Measurements from ENCODE around the gene RTN3.

RTN3 gene

GRCh38 chr11:63716046-63716445 lies 34.7 kb downstream of the RTN3 start:
- H3K4me3 ChIP-seq (ENCODE audit: low read depth in 1 of 2, low read length in 2 of 2): no peak overlapping the region
- H3K27me3 ChIP-seq (ENCODE audit: control insufficient read depth in 1 of 2, insufficient read depth in 2 of 2, low read length in 2 of 2): no peaks in the 10 kb centered on the region
- H3K9ac ChIP-seq (ENCODE audit: low read length): no peak overlapping the region
- H3K9me3 ChIP-seq (ENCODE audit: low read length): no peaks in the 10 kb centered on the region
- no peaks in the 10 kb centered on the region for H3K36me3 ChIP-seq (ENCODE audit: insufficient read depth, low read length)
- no peak overlapping the region for H3K27ac ChIP-seq (ENCODE audit: low read depth, low read length)
- H3K4me1 ChIP-seq (ENCODE audit: insufficient read depth, low read length): no peaks in the 10 kb centered on the region

- no peak overlapping the region for H3K4me3 ChIP-seq (ENCODE audit: low read depth in 1 of 2, low read length in 2 of 2)
- no peak overlapping the region for H3K27ac ChIP-seq (ENCODE audit: low read depth, low read length)
- no peak overlapping the region for H3K9ac ChIP-seq (ENCODE audit: low read length)
- H3K36me3 ChIP-seq (ENCODE audit: insufficient read depth, low read length): no peaks in the 10 kb centered on the region
- no peaks in the 10 kb centered on the region for H3K9me3 ChIP-seq (ENCODE audit: low read length)
- H3K4me1 ChIP-seq (ENCODE audit: insufficient read depth, low read length): no peaks in the 10 kb centered on the region
- H3K27me3 ChIP-seq (ENCODE audit: control insufficient read depth in 1 of 2, insufficient read depth in 2 of 2, low read length in 2 of 2): no peaks in the 10 kb centered on the region
These were observed 37.7 kb downstream of the RTN3 start for GRCh38 chr11:63719001-63719400.

DNA sequence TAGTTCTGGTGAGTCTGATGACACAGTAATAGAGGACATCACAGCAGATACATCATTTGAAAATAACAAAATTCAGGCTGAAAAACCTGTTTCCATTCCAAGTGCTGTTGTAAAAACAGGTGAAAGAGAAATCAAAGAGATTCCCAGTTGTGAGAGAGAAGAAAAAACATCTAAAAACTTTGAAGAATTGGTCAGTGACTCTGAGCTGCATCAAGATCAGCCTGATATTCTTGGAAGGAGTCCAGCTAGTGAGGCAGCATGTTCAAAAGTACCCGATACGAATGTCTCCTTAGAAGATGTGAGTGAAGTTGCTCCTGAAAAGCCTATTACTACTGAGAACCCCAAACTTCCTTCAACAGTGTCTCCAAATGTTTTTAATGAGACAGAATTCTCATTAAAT lies 38.7 kb downstream of the RTN3 start:
- no peaks in the 10 kb centered on the region for H3K36me3 ChIP-seq (ENCODE audit: insufficient read depth, low read length)
- no peaks in the 10 kb centered on the region for H3K9me3 ChIP-seq (ENCODE audit: low read length)
- H3K4me3 ChIP-seq (ENCODE audit: low read depth in 1 of 2, low read length in 2 of 2): no peak overlapping the region
- H3K9ac ChIP-seq (ENCODE audit: low read length): no peak overlapping the region
- H3K4me1 ChIP-seq (ENCODE audit: insufficient read depth, low read length): no peaks in the 10 kb centered on the region
- H3K27ac ChIP-seq (ENCODE audit: low read depth, low read length): no peak overlapping the region
- H3K27me3 ChIP-seq (ENCODE audit: control insufficient read depth in 1 of 2, insufficient read depth in 2 of 2, low read length in 2 of 2): no peaks in the 10 kb centered on the region

GRCh38 chr11:63720611-63721010 lies 39.3 kb downstream of the RTN3 start:
- H3K27me3 ChIP-seq (ENCODE audit: control insufficient read depth in 1 of 2, insufficient read depth in 2 of 2, low read length in 2 of 2): no peaks in the 10 kb centered on the region
- no peak overlapping the region for H3K9ac ChIP-seq (ENCODE audit: low read length)
- H3K4me1 ChIP-seq (ENCODE audit: insufficient read depth, low read length): no peaks in the 10 kb centered on the region

GRCh38 chr11:63729326-63729725 lies 48.0 kb downstream of the RTN3 start:
- H3K9ac ChIP-seq (ENCODE audit: low read length): no peak overlapping the region
- no peaks in the 10 kb centered on the region for H3K36me3 ChIP-seq (ENCODE audit: insufficient read depth, low read length)
- H3K4me1 ChIP-seq (ENCODE audit: insufficient read depth, low read length): no peaks in the 10 kb centered on the region
- H3K4me3 ChIP-seq (ENCODE audit: low read depth in 1 of 2, low read length in 2 of 2): no peak overlapping the region
- no peaks in the 10 kb centered on the region for H3K9me3 ChIP-seq (ENCODE audit: low read length)
- H3K27me3 ChIP-seq (ENCODE audit: control insufficient read depth in 1 of 2, insufficient read depth in 2 of 2, low read length in 2 of 2): no peaks in the 10 kb centered on the region
- no peak overlapping the region for H3K27ac ChIP-seq (ENCODE audit: low read depth, low read length)

More at GRCh38 chr11:63720611-63721010, 39.3 kb downstream of the RTN3 start:
- no peak overlapping the region for H3K4me3 ChIP-seq (ENCODE audit: low read depth in 1 of 2, low read length in 2 of 2)
- no peaks in the 10 kb centered on the region for H3K36me3 ChIP-seq (ENCODE audit: insufficient read depth, low read length)
- no peaks in the 10 kb centered on the region for H3K9me3 ChIP-seq (ENCODE audit: low read length)
- no peak overlapping the region for H3K27ac ChIP-seq (ENCODE audit: low read depth, low read length)

DNA sequence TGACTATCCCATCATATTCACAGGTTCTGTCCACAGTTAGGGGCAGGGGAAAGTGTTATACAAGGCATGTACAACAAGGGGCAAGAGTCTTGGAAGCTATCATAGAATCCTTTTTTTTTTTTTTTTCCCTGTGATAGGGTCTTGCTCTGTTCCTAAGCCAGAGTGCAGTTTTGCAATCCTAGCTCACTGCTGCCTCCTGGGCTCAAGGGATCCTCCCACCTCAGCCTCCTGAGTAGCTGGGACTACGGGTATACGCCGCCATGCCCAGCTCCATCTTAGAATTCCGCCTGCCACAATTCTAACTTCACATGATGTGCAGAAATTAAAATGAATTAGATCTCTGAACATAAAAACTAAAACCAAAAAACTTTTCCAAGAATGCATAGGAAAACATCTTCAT lies 55.6 kb downstream of the RTN3 start:
- Histone ChIP-seq H3K9me3 (ENCODE audit: low read length) (no peaks in the 10 kb centered on the region), H3K9ac (ENCODE audit: low read length) (no peak overlapping the region), H3K27ac (ENCODE audit: low read depth, low read length) (no peak overlapping the region), H3K4me3 (ENCODE audit: low read depth in 1 of 2, low read length in 2 of 2) (no peak overlapping the region), H3K27me3 (ENCODE audit: control insufficient read depth in 1 of 2, insufficient read depth in 2 of 2, low read length in 2 of 2) (no peaks in the 10 kb centered on the region), H3K4me1 (ENCODE audit: insufficient read depth, low read length) (peaks cover 5% of the 10 kb centered on the region), H3K36me3 (ENCODE audit: insufficient read depth, low read length) (no peaks in the 10 kb centered on the region)

DNA sequence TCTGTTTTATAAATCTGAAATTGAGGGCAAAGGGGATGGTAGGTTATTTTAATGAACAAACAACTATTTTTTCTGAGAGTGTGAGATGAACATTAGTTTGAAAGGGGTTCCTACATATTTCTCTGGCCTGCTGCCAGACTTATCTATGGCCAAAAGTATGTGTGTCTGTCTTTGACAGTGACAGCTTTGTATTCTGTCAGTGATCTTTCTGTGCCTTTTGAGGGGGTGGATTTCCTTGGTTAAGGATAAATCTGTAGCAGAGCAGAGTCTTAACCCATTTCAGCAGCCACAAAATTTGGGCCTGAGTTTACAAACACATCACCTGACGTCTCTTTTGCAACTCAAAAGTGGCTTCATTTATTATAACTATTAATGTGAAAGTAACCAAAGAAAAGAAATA lies 56.4 kb downstream of the RTN3 start:
- Histone ChIP-seq H3K27ac (ENCODE audit: low read depth, low read length) (no peak overlapping the region), H3K27me3 (ENCODE audit: control insufficient read depth in 1 of 2, insufficient read depth in 2 of 2, low read length in 2 of 2) (no peaks in the 10 kb centered on the region), H3K4me3 (ENCODE audit: low read depth in 1 of 2, low read length in 2 of 2) (no peak overlapping the region), H3K36me3 (ENCODE audit: insufficient read depth, low read length) (no peaks in the 10 kb centered on the region), H3K9ac (ENCODE audit: low read length) (no peak overlapping the region), H3K9me3 (ENCODE audit: low read length) (no peaks in the 10 kb centered on the region), H3K4me1 (ENCODE audit: insufficient read depth, low read length) (peaks cover 5% of the 10 kb centered on the region)

DNA sequence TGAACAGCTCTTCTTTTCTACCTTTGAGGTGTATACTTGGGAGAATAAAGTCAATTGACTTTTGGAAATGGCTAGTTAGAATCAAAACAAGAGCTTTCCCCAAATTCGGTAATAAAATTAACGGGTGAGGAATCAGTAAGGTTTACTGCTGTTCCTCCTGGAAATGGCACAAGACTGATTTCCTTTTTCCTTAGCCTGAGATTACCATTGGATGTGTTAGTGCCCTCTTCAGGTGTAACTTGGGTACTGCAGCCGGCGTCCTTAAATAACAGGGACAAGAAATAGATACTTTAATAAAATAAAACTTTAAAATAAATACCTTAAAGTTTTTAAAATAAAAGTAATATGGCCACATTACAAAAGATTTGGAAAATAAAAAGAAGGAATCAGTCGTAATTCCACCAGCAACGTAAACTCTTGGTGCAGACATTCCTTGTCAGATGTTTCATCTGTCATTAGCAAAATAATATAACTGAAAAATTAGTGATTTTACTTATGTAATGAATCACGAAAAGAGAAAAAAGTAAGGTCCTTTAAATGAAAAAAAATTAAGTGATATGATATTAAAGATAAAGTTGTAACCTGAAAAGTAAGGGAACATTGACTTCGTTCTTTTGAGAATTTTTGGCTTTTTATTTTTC lies 57.5 kb downstream of the RTN3 start:
- no peak overlapping the region for H3K27ac ChIP-seq (ENCODE audit: low read depth, low read length)

GRCh38 chr11:63745304-63746170 lies 64.2 kb downstream of the RTN3 start:
- H3K4me3 ChIP-seq (ENCODE audit: low read depth in 1 of 2, low read length in 2 of 2): no peak overlapping the region
- H3K27me3 ChIP-seq (ENCODE audit: control insufficient read depth in 1 of 2, insufficient read depth in 2 of 2, low read length in 2 of 2): no peaks in the 10 kb centered on the region
- H3K4me1 ChIP-seq (ENCODE audit: insufficient read depth, low read length): no peaks in the 10 kb centered on the region
- no peak overlapping the region for H3K27ac ChIP-seq (ENCODE audit: low read depth, low read length)
- H3K36me3 ChIP-seq (ENCODE audit: insufficient read depth, low read length): peaks cover 7% of the 10 kb centered on the region
- H3K9ac ChIP-seq (ENCODE audit: low read length): no peak overlapping the region
- no peaks in the 10 kb centered on the region for H3K9me3 ChIP-seq (ENCODE audit: low read length)

More for the DNA sequence above, 57.5 kb downstream of the RTN3 start:
- Histone ChIP-seq H3K4me1 (ENCODE audit: insufficient read depth, low read length) (peaks cover 5% of the 10 kb centered on the region), H3K36me3 (ENCODE audit: insufficient read depth, low read length) (no peaks in the 10 kb centered on the region), H3K4me3 (ENCODE audit: low read depth in 1 of 2, low read length in 2 of 2) (no peak overlapping the region), H3K9me3 (ENCODE audit: low read length) (no peaks in the 10 kb centered on the region), H3K27me3 (ENCODE audit: control insufficient read depth in 1 of 2, insufficient read depth in 2 of 2, low read length in 2 of 2) (no peaks in the 10 kb centered on the region), H3K9ac (ENCODE audit: low read length) (no peak overlapping the region)

DNA sequence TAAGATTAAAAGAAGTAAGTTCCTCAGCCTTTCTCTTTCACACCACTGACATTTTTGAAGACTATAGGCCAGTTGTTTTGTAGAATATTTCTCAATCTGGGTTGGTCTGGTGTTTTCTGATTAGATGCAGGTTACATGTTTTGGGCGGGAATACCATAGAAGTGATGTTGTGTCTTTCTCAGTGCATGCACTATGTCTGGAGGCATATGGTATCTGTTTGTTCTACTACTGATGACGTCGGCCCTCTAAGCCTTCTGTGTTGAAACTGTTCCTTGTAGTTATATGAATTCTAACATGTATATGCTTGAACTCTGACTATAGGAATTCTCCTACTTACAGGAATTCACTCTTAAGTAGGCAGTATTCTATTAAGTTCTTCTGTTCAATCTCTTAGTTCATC lies 65.7 kb downstream of the RTN3 start:
- Histone ChIP-seq H3K4me1 (ENCODE audit: insufficient read depth, low read length) (no peaks in the 10 kb centered on the region), H3K27ac (ENCODE audit: low read depth, low read length) (no peak overlapping the region), H3K36me3 (ENCODE audit: insufficient read depth, low read length) (peaks cover 14% of the 10 kb centered on the region), H3K27me3 (ENCODE audit: control insufficient read depth in 1 of 2, insufficient read depth in 2 of 2, low read length in 2 of 2) (no peaks in the 10 kb centered on the region), H3K4me3 (ENCODE audit: low read depth in 1 of 2, low read length in 2 of 2) (no peak overlapping the region), H3K9me3 (ENCODE audit: low read length) (no peaks in the 10 kb centered on the region), H3K9ac (ENCODE audit: low read length) (no peak overlapping the region)

DNA sequence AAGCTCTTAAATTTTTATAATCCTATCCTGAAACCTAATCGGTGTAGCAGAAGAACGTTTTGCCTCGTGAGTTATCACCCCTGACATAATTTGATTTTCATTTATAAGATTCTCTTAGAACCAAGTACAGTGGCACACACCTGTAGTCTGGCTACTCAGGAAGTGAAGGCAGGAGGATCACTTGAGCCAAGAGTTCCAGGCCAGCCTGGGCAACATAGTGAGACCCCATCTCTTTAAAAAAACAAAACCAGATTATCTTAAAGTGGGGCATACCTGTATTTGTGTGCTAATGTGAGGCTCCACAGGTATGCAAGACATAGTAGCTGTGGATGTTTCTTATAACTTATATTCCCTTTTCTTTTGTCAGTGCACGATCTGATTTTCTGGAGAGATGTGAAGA lies 68.3 kb downstream of the RTN3 start:
- Histone ChIP-seq H3K4me1 (ENCODE audit: insufficient read depth, low read length) (no peaks in the 10 kb centered on the region), H3K36me3 (ENCODE audit: insufficient read depth, low read length) (peaks cover 29% of the 10 kb centered on the region), H3K9ac (ENCODE audit: low read length) (no peak overlapping the region), H3K4me3 (ENCODE audit: low read depth in 1 of 2, low read length in 2 of 2) (no peak overlapping the region), H3K9me3 (ENCODE audit: low read length) (no peaks in the 10 kb centered on the region), H3K27ac (ENCODE audit: low read depth, low read length) (no peak overlapping the region), H3K27me3 (ENCODE audit: control insufficient read depth in 1 of 2, insufficient read depth in 2 of 2, low read length in 2 of 2) (no peaks in the 10 kb centered on the region)
